SU-DHL-6 (cell line): ENCODE data around the gene RNF144A.

Experiments used
- H2AFZ ChIP-seq: fragments of 200-600 bp; sonication (generic); 2 replicates; pipeline ENCODE4 v1.6.1; 2014; ENCODE audit warnings: low read depth, mild to moderate bottlenecking, moderate library complexity, mixed read lengths, antibody characterized with exemption, low read length; ENCODE audit not compliant: severe bottlenecking
- H3F3A ChIP-seq: fragments of 200-600 bp; shearing (Covaris generic); 2 replicates; pipeline ENCODE4 v1.6.0; 2016; ENCODE audit warnings: antibody characterized with exemption, mild to moderate bottlenecking; ENCODE audit not compliant: insufficient read depth
- H3K27ac ChIP-seq: fragments of 200-600 bp; sonication (generic); 2 replicates; pipeline ENCODE4 v1.5.1; 2016; ENCODE audit warnings: low read depth, mild to moderate bottlenecking, low read length, moderate library complexity, mixed read lengths
- H3K27me3 ChIP-seq: fragments of 200-600 bp; sonication (generic), shearing (Covaris generic); 2 replicates; pipeline ENCODE4 v1.6.0; 2014; ENCODE audit warnings: mild to moderate bottlenecking, low read length
- H3K36me3 ChIP-seq: fragments of 200-600 bp; sonication (generic); 2 replicates; pipeline ENCODE4 v1.6.1; 2014; ENCODE audit warnings: mild to moderate bottlenecking, low read length, mixed read lengths
- H3K4me2 ChIP-seq: fragments of 300-600, 200-600 bp; shearing (Covaris generic), sonication (generic); 2 replicates; pipeline ENCODE4 v1.6.0; 2014; ENCODE audit warnings: low read length, low read depth, mild to moderate bottlenecking; ENCODE audit not compliant: poor library complexity, severe bottlenecking
- H3K4me3 ChIP-seq: fragments of 200-600 bp; sonication (generic); 2 replicates; pipeline ENCODE4 v1.5.1; 2014; ENCODE audit warnings: antibody characterized with exemption, low read length, mild to moderate bottlenecking, mixed read lengths; ENCODE audit not compliant: insufficient read depth, poor library complexity, severe bottlenecking
- H3K79me2 ChIP-seq: fragments of 200-600 bp; sonication (generic); 2 replicates; pipeline ENCODE4 v1.6.1; 2014; ENCODE audit warnings: mild to moderate bottlenecking, low read length, moderate library complexity; ENCODE audit not compliant: insufficient read depth
- H3K9ac ChIP-seq: fragments of 200-600 bp; sonication (generic); 2 replicates; pipeline ENCODE4 v1.7.0; 2014; ENCODE audit warnings: mild to moderate bottlenecking, low read length
- H3K9me2 ChIP-seq: fragments of 200-600 bp; sonication (generic); replicated peaks from 2 replicates; pipeline ENCODE4 v1.6.1; 2014; ENCODE audit warnings: low read length; ENCODE audit not compliant: insufficient read depth
- H3K9me3 ChIP-seq: fragments of 200-600 bp; sonication (generic); 2 replicates; pipeline ENCODE4 v1.6.1; 2014; ENCODE audit warnings: low read length, mixed read lengths; ENCODE audit not compliant: insufficient read depth
- H4K20me1 ChIP-seq: fragments of 200-600 bp; sonication (generic); 2 replicates; pipeline ENCODE4 v1.6.1; 2014; ENCODE audit warnings: low read depth, mild to moderate bottlenecking, antibody characterized with exemption, low read length, moderate library complexity, mixed read lengths
- CTCF ChIP-seq: fragments of 200-600 bp; sonication (generic); IDR thresholded peaks from one replicate; pipeline ENCODE4 v1.5.1; 2017; ENCODE audit warnings: antibody characterized with exemption, mild to moderate bottlenecking, low read length, moderate library complexity; ENCODE audit not compliant: insufficient read depth, poor library complexity, severe bottlenecking
- EZH2phosphoT487 ChIP-seq: fragments of 200-600 bp; sonication (generic), shearing (Covaris generic); conservative IDR thresholded peaks from 2 replicates; pipeline ENCODE4 v1.6.1; 2018; ENCODE audit warnings: mild to moderate bottlenecking, antibody characterized with exemption, low read length, moderate library complexity, mixed read lengths

Gene RNF144A

GRCh38 chr2:7012141-7012764 lies 95.0 kb downstream of the RNF144A start:
- H3K9me3 ChIP-seq, result no peaks in the 10 kb centered on the region
- H3F3A ChIP-seq, result no peaks in the 10 kb centered on the region
- H4K20me1 ChIP-seq, result no peaks in the 10 kb centered on the region
- H3K27me3 ChIP-seq, result no peaks in the 10 kb centered on the region
- H3K9me2 ChIP-seq, result no peaks in the 10 kb centered on the region
- H3K79me2 ChIP-seq, result no peaks in the 10 kb centered on the region
- H3K4me3 ChIP-seq, result no peak overlapping the region
- H3K36me3 ChIP-seq, result no peaks in the 10 kb centered on the region
- H3K9ac ChIP-seq, result no peak overlapping the region
- H2AFZ ChIP-seq, result no peak overlapping the region
- H3K4me2 ChIP-seq, result no peak overlapping the region
- TF ChIP-seq CTCF (no peak), EZH2phosphoT487 (no peak)
- H3K27ac ChIP-seq, result no peak overlapping the region

DNA sequence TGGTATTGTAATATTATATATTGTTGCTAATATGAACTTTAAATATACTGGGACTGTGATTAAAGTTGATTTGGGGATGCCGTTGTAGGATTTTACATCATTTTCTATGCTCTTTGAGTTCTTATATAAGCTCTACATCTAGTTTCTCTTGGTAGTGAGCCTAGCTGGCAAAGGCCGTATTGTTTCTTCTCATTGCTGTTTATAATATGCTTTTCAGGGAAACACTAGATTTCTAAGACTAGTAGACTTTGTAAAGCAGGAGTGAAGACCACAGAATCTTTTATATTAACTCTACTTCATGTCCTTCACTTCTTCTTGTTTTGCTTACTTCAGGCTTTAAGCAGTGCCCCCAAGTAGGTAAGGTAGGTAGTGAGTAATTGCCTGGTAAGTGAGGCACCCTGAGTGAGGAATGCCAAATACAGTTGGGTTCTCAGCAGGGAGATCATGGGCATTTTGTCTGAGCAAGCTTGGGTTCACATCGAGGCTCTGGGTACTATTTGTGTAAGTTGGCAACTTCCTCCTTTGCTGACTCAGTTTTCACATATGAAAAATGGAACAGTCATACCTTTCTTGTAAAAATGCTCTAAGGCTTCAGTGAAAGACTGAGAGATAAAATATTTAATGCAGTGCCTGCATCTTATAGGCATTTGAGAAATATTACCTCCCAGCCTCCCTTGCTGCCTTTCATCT lies 96.4 kb downstream of the RNF144A start:
- H4K20me1 ChIP-seq, result no peaks in the 10 kb centered on the region
- TF ChIP-seq EZH2phosphoT487 (no peak), CTCF (no peak)
- no peak overlapping the region for H3K4me2 ChIP-seq
- H3K27ac ChIP-seq, result no peak overlapping the region
- no peak overlapping the region for H3K9ac ChIP-seq
- H3K27me3 ChIP-seq, result no peaks in the 10 kb centered on the region
- H3K4me3 ChIP-seq, result no peak overlapping the region
- H3K79me2 ChIP-seq, result no peaks in the 10 kb centered on the region
- no peaks in the 10 kb centered on the region for H3F3A ChIP-seq
- no peak overlapping the region for H2AFZ ChIP-seq
- no peaks in the 10 kb centered on the region for H3K9me2 ChIP-seq
- no peaks in the 10 kb centered on the region for H3K36me3 ChIP-seq
- H3K9me3 ChIP-seq, result no peaks in the 10 kb centered on the region

GRCh38 chr2:7014174-7014640 lies 97.0 kb downstream of the RNF144A start:
- TF ChIP-seq EZH2phosphoT487, result no peak
- TF ChIP-seq CTCF, result peak; percentile 32
- no peak overlapping the region for H3K9ac ChIP-seq
- no peak overlapping the region for H2AFZ ChIP-seq
- H3K27me3 ChIP-seq, result no peaks in the 10 kb centered on the region
- H3K79me2 ChIP-seq, result no peaks in the 10 kb centered on the region
- H3K9me2 ChIP-seq, result no peaks in the 10 kb centered on the region
- H3K9me3 ChIP-seq, result no peaks in the 10 kb centered on the region
- no peaks in the 10 kb centered on the region for H4K20me1 ChIP-seq
- H3K4me2 ChIP-seq, result no peak overlapping the region
- no peak overlapping the region for H3K4me3 ChIP-seq
- no peaks in the 10 kb centered on the region for H3K36me3 ChIP-seq
- no peak overlapping the region for H3K27ac ChIP-seq
- H3F3A ChIP-seq, result no peaks in the 10 kb centered on the region
